HG02884 (cell line): ENCODE measurements around the gene WWC2.
"Not testable (repeated sequence)": the region's sequence is repeated elsewhere in the genome, so short reads cannot be mapped to it uniquely, and the experiment has no call there.

ENCODE experiments used
- ATAC-seq: cut with Tn5 transposase; IDR thresholded peaks from one replicate; pipeline ENCODE4 v1.9.1; 2021; ENCODE audit warnings: mild to moderate bottlenecking, moderate library complexity; ENCODE audit not compliant: unreplicated experiment

WWC2 gene

DNA sequence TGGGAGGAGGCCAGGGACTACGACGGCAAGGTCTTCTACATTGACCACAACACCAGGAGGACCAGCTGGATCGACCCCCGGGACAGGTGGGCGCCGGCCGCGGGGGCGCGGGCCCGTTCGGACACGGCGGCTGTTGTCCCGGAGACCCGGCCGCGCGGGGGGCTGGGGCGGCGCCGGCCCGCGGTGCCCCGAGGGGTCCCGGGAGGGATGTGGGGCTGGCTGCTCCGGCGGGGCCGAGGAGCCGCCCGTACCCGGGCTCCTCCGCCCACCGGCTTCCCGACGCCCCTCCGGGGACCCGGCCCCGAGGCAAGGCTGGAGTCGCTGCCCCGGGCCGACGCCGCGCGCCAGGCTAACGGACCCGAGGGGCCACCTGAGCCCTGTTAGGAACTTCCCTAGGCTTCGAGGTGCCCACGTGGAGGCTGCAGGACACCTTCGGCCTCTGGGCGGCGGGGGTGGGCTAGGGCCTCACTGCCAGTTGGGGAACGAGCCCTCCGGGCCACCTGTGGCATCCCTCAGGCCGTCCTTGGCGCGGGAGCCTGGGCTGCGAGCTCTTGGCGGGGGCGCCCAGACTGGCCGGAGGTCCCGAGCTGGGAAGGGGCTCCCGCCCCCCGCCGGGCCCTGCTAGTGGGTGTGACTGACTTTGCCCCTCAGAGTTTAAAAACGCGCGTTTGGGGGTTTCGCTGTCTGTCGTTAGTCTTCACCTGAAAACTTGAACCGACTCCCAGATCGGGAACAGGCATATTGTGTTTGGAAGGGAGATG lies 660 bp downstream of the WWC2 start:
- ATAC-seq = peak; percentile 13

DNA sequence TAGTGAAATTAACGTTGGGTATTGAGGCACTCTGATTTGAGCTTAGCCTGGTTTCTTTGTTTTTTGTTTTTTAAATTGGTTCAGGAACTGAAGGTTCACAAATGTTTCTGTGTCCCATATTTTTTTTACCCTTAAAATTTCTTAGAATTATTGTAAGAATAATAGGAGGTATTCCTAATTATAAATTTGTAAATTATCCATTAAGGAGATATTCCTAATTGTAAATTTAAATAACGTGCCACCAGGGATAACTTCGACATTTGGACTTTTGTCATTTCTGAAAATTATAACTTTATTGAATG lies 1.2 kb downstream of the WWC2 start:
- ATAC-seq = no peak

- no peak for ATAC-seq
These were observed 1.8 kb downstream of the WWC2 start for GRCh38 chr4:183100827-183101226.

DNA sequence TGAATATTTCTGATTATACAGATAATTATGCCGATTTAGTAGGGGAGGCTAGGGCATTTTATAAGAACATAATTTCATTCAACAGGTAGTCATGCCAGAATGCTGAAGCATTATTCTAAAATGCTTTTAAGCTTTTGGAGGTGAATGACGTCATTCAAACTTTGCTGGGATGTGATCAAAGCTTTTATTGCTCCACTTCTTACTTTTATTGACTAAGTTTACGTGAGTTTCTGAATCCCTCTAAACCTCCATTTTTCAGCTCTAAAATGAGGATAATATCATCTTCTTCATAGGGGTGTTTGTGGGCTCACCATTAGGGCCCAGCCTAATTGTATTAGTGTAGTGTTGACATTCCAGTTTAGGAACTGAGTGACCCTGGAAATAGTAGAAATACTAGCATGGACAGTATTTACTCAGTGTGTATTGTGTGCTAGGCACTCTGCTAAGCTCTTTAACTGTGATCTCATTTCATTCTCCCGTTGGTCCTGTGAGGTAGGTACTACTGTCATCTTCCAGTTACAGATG lies 3.0 kb downstream of the WWC2 start:
- ATAC-seq = no peak

- ATAC-seq = no peak
These were observed 6.0 kb downstream of the WWC2 start for GRCh38 chr4:183105092-183105491.

DNA sequence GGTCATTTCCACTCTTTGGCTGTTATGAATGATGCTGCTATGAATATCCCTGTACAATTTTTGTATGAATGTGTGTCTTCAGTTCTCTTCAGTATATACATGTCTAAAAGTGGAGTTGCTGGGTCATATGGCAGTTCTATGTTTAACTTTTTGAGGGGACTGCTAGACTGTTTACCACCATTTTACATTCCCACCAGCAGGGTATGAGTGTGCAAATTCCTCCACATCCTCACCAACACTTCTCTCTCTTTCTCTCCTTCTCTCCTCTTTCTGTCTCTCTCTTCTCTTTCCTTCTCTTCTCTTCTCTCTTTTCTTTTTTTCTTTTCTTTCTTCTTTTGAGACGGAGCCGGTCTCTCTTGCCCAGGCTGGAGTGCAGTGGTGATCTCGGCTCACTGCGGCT lies 7.8 kb downstream of the WWC2 start:
- no peak for ATAC-seq

DNA sequence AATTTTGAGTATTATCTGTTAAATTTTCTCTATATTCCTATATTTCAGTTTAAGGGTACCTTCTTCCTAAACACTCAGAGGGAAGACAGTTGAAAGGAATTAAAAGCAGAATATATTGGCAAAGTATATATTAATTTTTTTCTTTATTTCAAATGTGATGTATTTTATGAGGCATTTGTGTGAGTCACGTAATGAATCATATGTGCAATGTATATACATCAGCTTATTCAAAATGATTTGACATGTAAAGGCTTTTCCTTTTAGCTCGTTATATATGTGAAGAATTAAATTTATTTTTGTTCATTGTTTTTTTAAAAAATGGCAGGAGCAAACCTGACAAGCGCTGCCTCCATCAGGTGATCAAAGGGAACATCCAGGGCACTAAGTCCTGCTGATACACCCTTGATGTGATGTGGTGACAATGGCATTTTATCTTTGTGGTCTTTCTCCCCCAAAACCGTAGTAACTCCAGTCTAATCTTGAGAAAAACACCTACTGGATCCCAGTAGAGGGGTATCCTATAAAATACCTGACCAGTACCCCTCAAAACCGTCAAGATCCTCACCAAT lies 8.9 kb downstream of the WWC2 start:
- ATAC-seq = no peak

GRCh38 chr4:183110244-183110643 lies 11.2 kb downstream of the WWC2 start:
- ATAC-seq = no peak

DNA sequence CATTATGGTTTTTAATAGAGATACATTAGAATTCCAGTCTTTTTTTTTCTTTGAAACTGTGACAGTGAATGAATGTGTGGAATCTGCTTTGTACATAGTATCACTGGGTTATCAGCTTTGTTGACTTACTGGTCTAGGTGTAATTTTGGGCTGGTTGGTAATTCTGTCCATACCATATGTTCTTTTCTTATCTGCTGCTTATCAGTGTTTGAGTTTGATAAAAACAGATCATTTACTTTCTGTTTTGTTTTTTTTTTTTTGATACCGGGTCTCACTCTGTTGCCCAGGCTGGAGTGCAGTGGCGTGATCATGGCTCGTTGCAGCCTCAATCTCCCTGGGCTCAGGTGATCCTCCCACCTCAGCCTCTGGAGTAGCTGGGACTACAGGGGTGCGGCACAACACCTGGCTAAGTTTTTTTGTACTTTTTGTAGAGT lies 12.4 kb downstream of the WWC2 start:
- no peak for ATAC-seq

- no peak for ATAC-seq
These were observed 19.1 kb downstream of the WWC2 start for GRCh38 chr4:183118141-183118540.

DNA sequence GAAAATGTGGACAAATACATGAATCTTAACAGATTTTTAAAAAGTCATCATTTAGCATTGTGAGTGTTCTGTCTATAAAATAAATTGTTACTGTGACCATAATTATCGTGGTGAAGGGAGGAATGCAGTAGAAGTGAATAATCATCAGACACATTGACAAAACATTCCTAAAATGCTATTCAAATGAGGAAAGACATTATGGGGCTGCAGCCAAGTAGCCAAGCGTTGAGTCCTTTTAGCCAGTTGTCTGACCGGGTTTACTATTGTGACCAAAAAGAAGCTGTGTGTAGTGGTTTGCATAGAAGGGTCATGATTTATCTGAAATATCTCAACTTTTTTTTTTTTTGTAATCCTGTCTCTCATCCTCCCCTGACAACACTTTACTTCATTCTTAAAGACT lies 19.5 kb downstream of the WWC2 start:
- no peak for ATAC-seq

- not testable (repeated sequence) for ATAC-seq
These were observed 22.6 kb downstream of the WWC2 start for GRCh38 chr4:183121660-183122059.

- no peak for ATAC-seq
These were observed 25.2 kb downstream of the WWC2 start for GRCh38 chr4:183124228-183124627.

GRCh38 chr4:183124865-183125264 lies 25.8 kb downstream of the WWC2 start:
- no peak for ATAC-seq

GRCh38 chr4:183129125-183129524 lies 30.1 kb downstream of the WWC2 start:
- no peak for ATAC-seq

DNA sequence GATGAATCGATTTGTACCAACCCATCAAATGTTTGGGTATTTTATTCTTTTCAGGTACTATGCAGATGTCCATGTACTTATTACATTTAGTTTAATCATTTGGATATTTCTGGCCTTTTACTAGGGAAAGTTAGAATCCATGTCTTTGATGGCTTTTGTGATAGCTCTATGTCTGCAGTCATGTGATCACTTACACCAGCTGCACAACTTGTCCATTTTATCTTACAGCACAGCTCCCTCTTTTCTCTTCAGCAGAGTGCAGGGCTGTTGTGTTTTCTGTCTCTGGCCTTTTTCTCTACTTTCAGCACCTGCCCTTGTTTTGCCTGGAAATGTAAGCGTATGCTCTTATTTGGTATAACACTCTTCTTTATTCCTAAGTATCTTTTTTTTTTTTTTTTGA lies 30.6 kb downstream of the WWC2 start:
- ATAC-seq = no peak

- ATAC-seq = no peak
These were observed 31.5 kb downstream of the WWC2 start for GRCh38 chr4:183130328-183131155.

DNA sequence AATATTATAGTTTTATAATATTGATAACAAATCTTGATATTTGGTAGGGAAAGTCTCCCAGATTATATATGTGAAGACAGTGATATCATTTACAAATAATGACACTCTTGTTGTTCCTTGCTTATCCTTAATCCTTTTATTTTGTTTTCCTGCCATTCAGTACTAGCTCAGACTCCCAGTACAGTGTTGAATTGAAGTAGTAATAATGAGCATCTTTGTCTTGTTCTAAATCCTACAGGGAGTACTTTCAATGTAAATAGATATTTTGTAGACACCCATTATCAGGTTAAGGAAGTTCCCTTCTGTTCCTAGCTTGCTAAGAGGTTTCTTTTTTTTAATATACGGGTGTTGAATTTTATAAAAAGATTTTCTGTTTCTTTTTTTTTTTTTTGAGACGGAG lies 33.0 kb downstream of the WWC2 start:
- ATAC-seq = no peak

GRCh38 chr4:183132865-183133264 lies 33.8 kb downstream of the WWC2 start:
- ATAC-seq = no peak

DNA sequence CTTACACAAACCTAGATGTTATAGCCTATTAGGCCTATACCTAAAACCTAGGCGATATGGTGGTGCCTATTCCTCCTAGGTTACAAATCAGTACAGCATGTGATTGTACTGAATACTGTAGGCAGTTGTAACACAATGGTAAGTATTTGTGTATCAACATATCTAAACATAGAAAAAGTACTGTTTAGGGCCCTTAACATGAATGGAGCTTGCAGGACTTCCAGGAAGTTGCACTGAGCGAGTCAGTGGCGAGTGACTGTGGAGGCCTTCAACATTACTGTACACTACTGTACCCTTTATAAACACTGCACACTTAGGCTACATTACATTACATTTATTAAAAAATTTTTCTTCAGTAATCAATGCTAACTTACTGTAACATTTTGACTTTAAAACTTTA lies 37.8 kb downstream of the WWC2 start:
- no peak for ATAC-seq

- no peak for ATAC-seq
These were observed 40.1 kb downstream of the WWC2 start for GRCh38 chr4:183139058-183139750.
